HCT116 (cell line): ENCODE measurements around the gene ENOPH1. TPM values are rescaled to one million over a fixed set of nuclear protein-coding genes. Genes with fewer than 3 reads are reported as not detected.

ENCODE experiments used
- ATAC-seq: fragments of 200-7000 bp; cut with Tn5 transposase; 2 replicates; pipeline ENCODE4 v1.9.1; 2020; ENCODE audit warnings: mild to moderate bottlenecking, moderate library complexity
- BruUV-seq: library from RNA; stranded (reverse); fragments of 400-500 nt; replicated peaks from 2 replicates; lab custom pipeline; 2021; lab: Mats Ljungman, UMichigan
- CTCF ChIA-PET: fragments of 300-600 bp; sonication (Branson Sonifier 250); formaldehyde crosslinking; loops from one replicate; lab custom pipeline; 2021; ENCODE audit warnings: antibody characterized with exemption; lab: Charles Lee
- POLR2A ChIA-PET: fragments of 300-600, 350-600 bp; sonication (Branson Sonifier 250); formaldehyde crosslinking; loops from one replicate; lab custom pipeline; 2021; ENCODE audit warnings: antibody characterized with exemption; lab: Charles Lee
- RAD21 ChIA-PET, 2 experiments: fragments of 300-600 bp; sonication (Branson Sonifier 250); formaldehyde crosslinking; loops; one replicate each; lab custom pipeline; 2023; ENCODE audit warnings: low total read pairs in 2 of 2; ENCODE audit not compliant: uncharacterized antibody in 2 of 2, unreplicated experiment in 2 of 2, low non-redundant PET in 1 of 2; lab: Charles Lee
- DNase-seq: peaks from one replicate; pipeline ENCODE4 v3.0.0-alpha.2; 2010; ENCODE audit warnings: low read depth, low spot score
- H2AFZ ChIP-seq: fragments of 200-600 bp; shearing (Covaris generic), sonication (generic); 2 replicates; pipeline ENCODE4 v1.6.1; 2017; ENCODE audit warnings: low read depth, mixed run types, mixed read lengths, antibody characterized with exemption, low read length; ENCODE audit not compliant: poor library complexity, severe bottlenecking
- H3K27ac ChIP-seq: 2 replicates; pipeline ENCODE4 v1.5.1; 2012; ENCODE audit warnings: low read depth, low read length
- H3K27me3 ChIP-seq: fragments of 200-600 bp; sonication (generic); 2 replicates; pipeline ENCODE4 v1.6.1; 2016; ENCODE audit warnings: mixed run types, low read length, mixed read lengths; ENCODE audit not compliant: insufficient read depth
- H3K36me3 ChIP-seq, 2 experiments: fragments of 200-500 bp in 1 of 2; fragments of 200-600 bp in 1 of 2; sonication (Bioruptor generic) in 1 of 2; sonication (generic) in 1 of 2; 2 replicates each; pipeline versions ENCODE4 v1.5.1 to v1.6.1; 2014 to 2016; ENCODE audit warnings: low read length in 2 of 2, inconsistent platforms in 1 of 2, mixed read lengths in 1 of 2, mixed run types in 1 of 2; ENCODE audit not compliant: insufficient read depth in 2 of 2, control insufficient read depth in 1 of 2
- H3K4me1 ChIP-seq, 2 experiments: fragments of 200-600 bp in 1 of 2; sonication (generic) in 1 of 2; 2 replicates each; pipeline versions ENCODE4 v1.5.1 to v1.6.1; 2012 to 2017; ENCODE audit warnings: low read length in 2 of 2, inconsistent platforms in 1 of 2, mild to moderate bottlenecking in 1 of 2, mixed read lengths in 1 of 2, mixed run types in 1 of 2, moderate library complexity in 1 of 2; ENCODE audit not compliant: insufficient read depth in 2 of 2, control insufficient read depth in 1 of 2
- H3K4me2 ChIP-seq: fragments of 200-600 bp; sonication (generic); 2 replicates; pipeline ENCODE4 v1.6.1; 2017; ENCODE audit warnings: mixed run types, low read length, mixed read lengths
- H3K4me3 ChIP-seq, 2 experiments: fragments of 200-600 bp in 1 of 2; sonication (generic) in 1 of 2; replicated peaks in 1 of 2; 2 replicates each; pipeline ENCODE4 v1.5.1; 2011 to 2016; ENCODE audit warnings: low read length in 2 of 2, control low read depth in 1 of 2, low read depth in 1 of 2, mild to moderate bottlenecking in 1 of 2, mixed read lengths in 1 of 2, mixed run types in 1 of 2
- H3K79me2 ChIP-seq: fragments of 200-600 bp; sonication (generic); 2 replicates; pipeline ENCODE4 v1.6.1; 2017; ENCODE audit warnings: mild to moderate bottlenecking, mixed run types, low read length, moderate library complexity, mixed read lengths; ENCODE audit not compliant: insufficient read depth
- H3K9ac ChIP-seq: fragments of 200-600 bp; sonication (generic); 2 replicates; pipeline ENCODE4 v1.6.1; 2016; ENCODE audit warnings: low read length, mixed read lengths
- H3K9me2 ChIP-seq: fragments of 200-600 bp; sonication (generic), shearing (Covaris generic); 2 replicates; pipeline ENCODE4 v1.6.1; 2017; ENCODE audit warnings: mixed run types, mild to moderate bottlenecking, moderate library complexity; ENCODE audit not compliant: insufficient read depth
- H3K9me3 ChIP-seq, 2 experiments: fragments of 200-500 bp in 1 of 2; fragments of 200-600 bp in 1 of 2; sonication (Bioruptor generic) in 1 of 2; sonication (generic) in 1 of 2; 2 replicates each; pipeline ENCODE4 v1.6.1; 2014 to 2017; ENCODE audit warnings: low read length in 2 of 2, mixed read lengths in 2 of 2, inconsistent platforms in 1 of 2, low read depth in 1 of 2, mild to moderate bottlenecking in 1 of 2, mixed run types in 1 of 2, moderate library complexity in 1 of 2; ENCODE audit not compliant: control insufficient read depth in 1 of 2, insufficient read depth in 1 of 2
- H4K20me1 ChIP-seq: fragments of 200-600 bp; sonication (generic), shearing (Covaris generic); 2 replicates; pipeline ENCODE4 v1.6.1; 2017; ENCODE audit warnings: mixed run types, mild to moderate bottlenecking, moderate library complexity; ENCODE audit not compliant: insufficient read depth
- ATF3 ChIP-seq: IDR thresholded peaks from 2 replicates; pipeline ENCODE4 v1.6.1; 2012
- CBX3 ChIP-seq: IDR thresholded peaks from 2 replicates; pipeline ENCODE4 v1.6.1; 2012; ENCODE audit warnings: low read depth
- EGR1 ChIP-seq: IDR thresholded peaks from 2 replicates; pipeline ENCODE4 v1.6.1; 2012; ENCODE audit warnings: low read depth
- ELF1 ChIP-seq: IDR thresholded peaks from 2 replicates; pipeline ENCODE4 v1.6.1; 2012; ENCODE audit warnings: low read depth, borderline replicate concordance
- EZH2 ChIP-seq: fragments of 200-600 bp; sonication (generic); IDR thresholded peaks from 2 replicates; pipeline ENCODE4 v1.6.1; 2017; ENCODE audit warnings: antibody characterized with exemption, mixed run types
- EZH2phosphoT487 ChIP-seq: fragments of 200-600 bp; IDR thresholded peaks from 2 replicates; pipeline ENCODE4 v1.6.1; 2018; ENCODE audit warnings: antibody characterized with exemption, borderline replicate concordance
- FOSL1 ChIP-seq: IDR thresholded peaks from 2 replicates; pipeline ENCODE4 v1.6.1; 2012; ENCODE audit warnings: low read depth
- JUND ChIP-seq: IDR thresholded peaks from 2 replicates; pipeline ENCODE4 v1.6.1; 2012
- MAX ChIP-seq: IDR thresholded peaks from 2 replicates; pipeline ENCODE4 v1.6.1; 2012
- POLR2A ChIP-seq: IDR thresholded peaks from 2 replicates; pipeline ENCODE4 v1.7.0; 2011; ENCODE audit warnings: borderline replicate concordance; ENCODE audit not compliant: insufficient read depth, insufficient read length; ENCODE audit errors: extremely low read depth
- POLR2AphosphoS5 ChIP-seq: IDR thresholded peaks from 2 replicates; pipeline ENCODE4 v1.6.1; 2011; ENCODE audit warnings: mild to moderate bottlenecking, low read depth, low read length, moderate library complexity
- RAD21 ChIP-seq: IDR thresholded peaks from 2 replicates; pipeline ENCODE4 v1.6.1; 2012; ENCODE audit warnings: low read depth, mild to moderate bottlenecking
- SP1 ChIP-seq: IDR thresholded peaks from 2 replicates; pipeline ENCODE4 v1.6.1; 2012; ENCODE audit warnings: low read depth
- SRF ChIP-seq: IDR thresholded peaks from 2 replicates; pipeline ENCODE4 v1.6.1; 2012; ENCODE audit warnings: low read depth
- YY1 ChIP-seq: IDR thresholded peaks from 2 replicates; pipeline ENCODE4 v1.6.1; 2011; ENCODE audit warnings: low read length, low read depth, moderate library complexity, mild to moderate bottlenecking; ENCODE audit not compliant: insufficient replicate concordance; ENCODE audit errors: extremely low read depth
- ZFX ChIP-seq: fragments of 450-650 bp; IDR thresholded peaks from 2 replicates; pipeline ENCODE4 v1.6.1; 2017
- ZNF274 ChIP-seq: fragments of 200-500 bp; sonication (Bioruptor generic); IDR thresholded peaks from 2 replicates; pipeline ENCODE4 v1.6.1; 2014; ENCODE audit warnings: mild to moderate bottlenecking, low read depth, low read length, inconsistent platforms
- intact Hi-C: fragments of 100-400 bp; cut with micrococcal nuclease; formaldehyde crosslinking; loops from 2 replicates; pipeline ENCODE4 v1.10.0; 2022
- total RNA-seq: library from RNA; stranded (reverse); gene quantifications from one replicate; pipeline ENCODE4 v1.2.1, GENCODE V29; 2021; ENCODE audit not compliant: unreplicated experiment
- TF ChIP-seq, protein P1 (sequence below): IDR thresholded peaks from 2 replicates; pipeline ENCODE4 v1.6.1; 2012; ENCODE audit warnings: low read depth
- TF ChIP-seq, protein P2 (sequence below), 3 experiments: fragments of 200-600 bp in 1 of 3; sonication (generic) in 1 of 3; IDR thresholded peaks in 2 of 3; conservative IDR thresholded peaks in 1 of 3; 2 replicates each; pipeline ENCODE4 v1.5.1; 2012 to 2017; ENCODE audit warnings: low read depth in 2 of 3, low read length in 2 of 3, antibody characterized with exemption in 1 of 3, borderline replicate concordance in 1 of 3, control low read depth in 1 of 3, mild to moderate bottlenecking in 1 of 3, mixed read lengths in 1 of 3, mixed run types in 1 of 3, moderate library complexity in 1 of 3; ENCODE audit not compliant: insufficient read depth in 1 of 3

Gene ENOPH1
- total RNA-seq, 1 experiment from 2014 or later, result 53.4 TPM

DNA sequence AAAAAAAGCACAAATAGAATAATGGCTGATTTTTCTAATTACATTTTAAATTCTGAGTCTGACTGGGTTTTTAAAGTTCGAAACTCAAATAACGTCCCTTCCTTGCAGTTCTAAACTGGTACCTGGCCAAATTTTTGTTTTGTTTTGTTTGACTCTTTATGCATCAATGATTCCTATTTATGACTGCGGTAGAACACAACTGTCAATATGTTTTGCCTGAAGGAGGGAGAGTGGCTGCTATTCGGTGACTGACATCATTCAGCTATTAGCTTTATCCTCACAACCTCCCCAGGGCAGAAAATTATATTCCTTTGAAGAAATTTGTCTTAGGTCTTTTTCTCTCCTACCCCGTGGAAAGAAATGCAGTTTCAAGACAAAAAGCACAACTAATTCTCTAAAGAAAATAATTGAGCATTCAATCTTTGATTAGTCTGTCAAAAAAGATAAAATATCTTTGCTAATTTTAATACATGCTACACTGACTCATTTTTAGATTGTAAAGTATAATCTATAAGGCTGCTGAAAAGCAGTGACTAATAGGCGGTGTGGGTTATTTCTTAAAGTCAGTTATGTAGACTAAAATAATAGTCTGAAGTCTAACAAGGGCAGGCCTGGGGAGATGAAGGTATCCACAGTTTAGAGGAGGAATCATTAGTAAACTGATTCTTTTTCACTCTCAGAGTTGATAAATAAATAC, 69.5 kb downstream of the ENOPH1 start:
- BruUV-seq, result no TSS peak
- Histone ChIP-seq H3K4me1 (no peaks in the 10 kb centered on the region), H3K9me2 (no peaks in the 10 kb centered on the region), H3K4me3 (no peak overlapping the region), H4K20me1 (no peaks in the 10 kb centered on the region), H3K27me3 (no peaks in the 10 kb centered on the region), H3K79me2 (no peaks in the 10 kb centered on the region), H3K4me2 (no peak overlapping the region), H3K9me3 (no peaks in the 10 kb centered on the region), H3K36me3 (no peaks in the 10 kb centered on the region), H3K9ac (no peak overlapping the region), H3K27ac (no peak overlapping the region), H2AFZ (no peak overlapping the region)
- POLR2A ChIA-PET, result no interaction called here
- CTCF ChIA-PET, result no interaction called here
- TF ChIP-seq FOSL1, result no peak
- no peak for TF ChIP-seq JUND
- TF ChIP-seq, protein P1, sequence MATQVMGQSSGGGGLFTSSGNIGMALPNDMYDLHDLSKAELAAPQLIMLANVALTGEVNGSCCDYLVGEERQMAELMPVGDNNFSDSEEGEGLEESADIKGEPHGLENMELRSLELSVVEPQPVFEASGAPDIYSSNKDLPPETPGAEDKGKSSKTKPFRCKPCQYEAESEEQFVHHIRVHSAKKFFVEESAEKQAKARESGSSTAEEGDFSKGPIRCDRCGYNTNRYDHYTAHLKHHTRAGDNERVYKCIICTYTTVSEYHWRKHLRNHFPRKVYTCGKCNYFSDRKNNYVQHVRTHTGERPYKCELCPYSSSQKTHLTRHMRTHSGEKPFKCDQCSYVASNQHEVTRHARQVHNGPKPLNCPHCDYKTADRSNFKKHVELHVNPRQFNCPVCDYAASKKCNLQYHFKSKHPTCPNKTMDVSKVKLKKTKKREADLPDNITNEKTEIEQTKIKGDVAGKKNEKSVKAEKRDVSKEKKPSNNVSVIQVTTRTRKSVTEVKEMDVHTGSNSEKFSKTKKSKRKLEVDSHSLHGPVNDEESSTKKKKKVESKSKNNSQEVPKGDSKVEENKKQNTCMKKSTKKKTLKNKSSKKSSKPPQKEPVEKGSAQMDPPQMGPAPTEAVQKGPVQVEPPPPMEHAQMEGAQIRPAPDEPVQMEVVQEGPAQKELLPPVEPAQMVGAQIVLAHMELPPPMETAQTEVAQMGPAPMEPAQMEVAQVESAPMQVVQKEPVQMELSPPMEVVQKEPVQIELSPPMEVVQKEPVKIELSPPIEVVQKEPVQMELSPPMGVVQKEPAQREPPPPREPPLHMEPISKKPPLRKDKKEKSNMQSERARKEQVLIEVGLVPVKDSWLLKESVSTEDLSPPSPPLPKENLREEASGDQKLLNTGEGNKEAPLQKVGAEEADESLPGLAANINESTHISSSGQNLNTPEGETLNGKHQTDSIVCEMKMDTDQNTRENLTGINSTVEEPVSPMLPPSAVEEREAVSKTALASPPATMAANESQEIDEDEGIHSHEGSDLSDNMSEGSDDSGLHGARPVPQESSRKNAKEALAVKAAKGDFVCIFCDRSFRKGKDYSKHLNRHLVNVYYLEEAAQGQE, result no peak
- no peak for TF ChIP-seq EZH2
- no peak for TF ChIP-seq CBX3
- no peak for TF ChIP-seq YY1
- TF ChIP-seq EZH2phosphoT487, result no peak
- no peak for TF ChIP-seq POLR2A
- TF ChIP-seq ATF3, result no peak
- TF ChIP-seq MAX, result no peak
- TF ChIP-seq SP1, result no peak
- TF ChIP-seq, protein P2, sequence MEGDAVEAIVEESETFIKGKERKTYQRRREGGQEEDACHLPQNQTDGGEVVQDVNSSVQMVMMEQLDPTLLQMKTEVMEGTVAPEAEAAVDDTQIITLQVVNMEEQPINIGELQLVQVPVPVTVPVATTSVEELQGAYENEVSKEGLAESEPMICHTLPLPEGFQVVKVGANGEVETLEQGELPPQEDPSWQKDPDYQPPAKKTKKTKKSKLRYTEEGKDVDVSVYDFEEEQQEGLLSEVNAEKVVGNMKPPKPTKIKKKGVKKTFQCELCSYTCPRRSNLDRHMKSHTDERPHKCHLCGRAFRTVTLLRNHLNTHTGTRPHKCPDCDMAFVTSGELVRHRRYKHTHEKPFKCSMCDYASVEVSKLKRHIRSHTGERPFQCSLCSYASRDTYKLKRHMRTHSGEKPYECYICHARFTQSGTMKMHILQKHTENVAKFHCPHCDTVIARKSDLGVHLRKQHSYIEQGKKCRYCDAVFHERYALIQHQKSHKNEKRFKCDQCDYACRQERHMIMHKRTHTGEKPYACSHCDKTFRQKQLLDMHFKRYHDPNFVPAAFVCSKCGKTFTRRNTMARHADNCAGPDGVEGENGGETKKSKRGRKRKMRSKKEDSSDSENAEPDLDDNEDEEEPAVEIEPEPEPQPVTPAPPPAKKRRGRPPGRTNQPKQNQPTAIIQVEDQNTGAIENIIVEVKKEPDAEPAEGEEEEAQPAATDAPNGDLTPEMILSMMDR (IDR thresholded peaks at IDR 0.05 in 2 of 3, conservative IDR thresholded peaks at IDR 0.05 in 1 of 3; ENCODE audit: borderline replicate concordance in 1 of 3, insufficient read depth in 1 of 3, low read depth in 2 of 3, low read length in 2 of 3), result no peak
- no peak for TF ChIP-seq ELF1
- no peak for TF ChIP-seq SRF
- TF ChIP-seq EGR1, result no peak
- TF ChIP-seq ZNF274, result no peak
- no peak for TF ChIP-seq ZFX
- TF ChIP-seq RAD21, result no peak
- no peak for TF ChIP-seq POLR2AphosphoS5
- RAD21 ChIA-PET, result no interaction called here
- ATAC-seq (no peak), DNase-seq (no peak)
- intact Hi-C loops, result no loop called here
